MM.1S (cell line): ENCODE data around the gene TMEM97.
"Not testable (repeated sequence)": the region's sequence is repeated elsewhere in the genome, so short reads cannot be mapped to it uniquely, and the experiment has no call there.

ENCODE experiments used
- EZH2phosphoT487 ChIP-seq: fragments of 300-600 bp; sonication (generic); IDR thresholded peaks from 2 replicates; pipeline ENCODE4 v1.6.1; 2018; ENCODE audit warnings: antibody characterized with exemption, low read length
- TF ChIP-seq, protein P1 (sequence below): fragments of 300-600 bp; sonication (generic); IDR thresholded peaks from 2 replicates; pipeline ENCODE4 v1.5.1; 2016; ENCODE audit warnings: antibody characterized with exemption, low read length, mixed read lengths

DNA sequence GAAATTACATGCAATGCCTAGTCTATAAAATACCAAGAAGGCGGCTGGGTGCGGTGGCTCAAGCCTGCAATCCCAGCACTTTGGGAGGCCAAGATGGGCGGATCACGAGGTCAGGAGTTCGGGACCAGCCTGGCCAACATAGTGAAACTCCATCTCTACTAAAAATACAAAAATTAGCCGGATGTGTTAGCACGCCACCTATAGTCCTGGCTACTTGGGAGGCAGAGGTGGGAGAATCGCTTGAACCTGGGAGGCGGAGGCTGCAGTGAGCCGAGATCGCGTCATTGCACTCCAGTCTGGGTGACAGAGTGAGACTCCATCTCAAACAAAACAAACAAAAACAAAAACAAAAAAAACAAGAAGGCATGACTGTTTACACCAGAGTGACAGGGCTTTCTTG lies 26.1 kb upstream of the TMEM97 start:
- TF ChIP-seq, protein P1, sequence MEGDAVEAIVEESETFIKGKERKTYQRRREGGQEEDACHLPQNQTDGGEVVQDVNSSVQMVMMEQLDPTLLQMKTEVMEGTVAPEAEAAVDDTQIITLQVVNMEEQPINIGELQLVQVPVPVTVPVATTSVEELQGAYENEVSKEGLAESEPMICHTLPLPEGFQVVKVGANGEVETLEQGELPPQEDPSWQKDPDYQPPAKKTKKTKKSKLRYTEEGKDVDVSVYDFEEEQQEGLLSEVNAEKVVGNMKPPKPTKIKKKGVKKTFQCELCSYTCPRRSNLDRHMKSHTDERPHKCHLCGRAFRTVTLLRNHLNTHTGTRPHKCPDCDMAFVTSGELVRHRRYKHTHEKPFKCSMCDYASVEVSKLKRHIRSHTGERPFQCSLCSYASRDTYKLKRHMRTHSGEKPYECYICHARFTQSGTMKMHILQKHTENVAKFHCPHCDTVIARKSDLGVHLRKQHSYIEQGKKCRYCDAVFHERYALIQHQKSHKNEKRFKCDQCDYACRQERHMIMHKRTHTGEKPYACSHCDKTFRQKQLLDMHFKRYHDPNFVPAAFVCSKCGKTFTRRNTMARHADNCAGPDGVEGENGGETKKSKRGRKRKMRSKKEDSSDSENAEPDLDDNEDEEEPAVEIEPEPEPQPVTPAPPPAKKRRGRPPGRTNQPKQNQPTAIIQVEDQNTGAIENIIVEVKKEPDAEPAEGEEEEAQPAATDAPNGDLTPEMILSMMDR, result not testable (repeated sequence)
- TF ChIP-seq EZH2phosphoT487, result not testable (repeated sequence)
